Vagina (tissue), 2 donors: ENCODE results near the gene CRIP3.

ENCODE experiments used
- CTCF ChIP-seq, 3 experiments: fragments of 450-650 bp in 2 of 3; fragments of 200-600 bp in 1 of 3; sonication (generic) in 1 of 3; IDR thresholded peaks; one replicate each; pipeline ENCODE4 v1.5.1; 2017 to 2019; ENCODE audit warnings: antibody characterized with exemption in 3 of 3, mild to moderate bottlenecking in 2 of 3, moderate library complexity in 2 of 3
- POLR2A ChIP-seq, 2 donors: fragments of 450-650 bp; IDR thresholded peaks; one replicate each; pipeline ENCODE4 v1.6.1; 2017; ENCODE audit warnings: antibody characterized with exemption in 2 of 2, mild to moderate bottlenecking in 2 of 2, moderate library complexity in 2 of 2
- POLR2AphosphoS5 ChIP-seq, 2 donors: sonication (generic); formaldehyde crosslinking; IDR thresholded peaks; one replicate each; pipeline ENCODE4 v1.9.0; 2017; ENCODE audit warnings: antibody characterized with exemption in 2 of 2, mild to moderate bottlenecking in 2 of 2, low read depth in 1 of 2; ENCODE audit not compliant: insufficient read depth in 1 of 2

- no peak for TF ChIP-seq CTCF (IDR thresholded peaks at IDR 0.05)
- TF ChIP-seq POLR2A (IDR thresholded peaks at IDR 0.05): no peak
- TF ChIP-seq POLR2AphosphoS5 (IDR thresholded peaks at IDR 0.05; ENCODE audit: insufficient read depth in 1 of 2, low read depth in 1 of 2): no peak
Observed at GRCh38 chr6:43294536-43294935, 14.1 kb downstream of the CRIP3 start.
